Measurements from ENCODE around the gene MACO1.

MACO1 gene

GRCh38 chr1:25524568-25525360, 94.1 kb downstream of the MACO1 start:
- no peak for DNase-seq (ENCODE audit: low read depth)

- no peak for DNase-seq (ENCODE audit: low read depth)
Measured at GRCh38 chr1:25525361-25525688, 94.6 kb downstream of the MACO1 start.

GRCh38 chr1:25526753-25527152, 96.1 kb downstream of the MACO1 start:
- DNase-seq (ENCODE audit: low read depth), result no peak

- DNase-seq (ENCODE audit: low read depth), result no peak
Measured at GRCh38 chr1:25527226-25527846, 96.6 kb downstream of the MACO1 start.

- no peak for DNase-seq (ENCODE audit: low read depth)
Measured at GRCh38 chr1:25527946-25528595, 97.4 kb downstream of the MACO1 start.

- DNase-seq (ENCODE audit: low read depth), result no peak
Measured at GRCh38 chr1:25528881-25529517, 98.3 kb downstream of the MACO1 start.

- no peak for DNase-seq (ENCODE audit: low read depth)
Measured at GRCh38 chr1:25529518-25530185, 99.0 kb downstream of the MACO1 start.

GRCh38 chr1:25530186-25531081, 99.7 kb downstream of the MACO1 start:
- no peak for DNase-seq (ENCODE audit: low read depth)

GRCh38 chr1:25531082-25531461, 100.4 kb downstream of the MACO1 start:
- no peak for DNase-seq (ENCODE audit: low read depth)

GRCh38 chr1:25532970-25533369, 102.3 kb downstream of the MACO1 start:
- DNase-seq (ENCODE audit: low read depth), result no peak

- no peak for DNase-seq (ENCODE audit: low read depth)
Measured at GRCh38 chr1:25533775-25534409, 103.2 kb downstream of the MACO1 start.

- no peak for DNase-seq (ENCODE audit: low read depth)
Measured at GRCh38 chr1:25534410-25534788, 103.7 kb downstream of the MACO1 start.

GRCh38 chr1:25536124-25536523, 105.4 kb downstream of the MACO1 start:
- no peak for DNase-seq (ENCODE audit: low read depth)

GRCh38 chr1:25537153-25537831, 106.6 kb downstream of the MACO1 start:
- no peak for DNase-seq (ENCODE audit: low read depth)

GRCh38 chr1:25538191-25538767, 107.6 kb downstream of the MACO1 start:
- DNase-seq (ENCODE audit: low read depth), result no peak

- no peak for DNase-seq (ENCODE audit: low read depth)
Measured at GRCh38 chr1:25540750-25541342, 110.1 kb downstream of the MACO1 start.

GRCh38 chr1:25541425-25541824, 110.7 kb downstream of the MACO1 start:
- DNase-seq (ENCODE audit: low read depth), result no peak

- no peak for DNase-seq (ENCODE audit: low read depth)
Measured at GRCh38 chr1:25541889-25542658, 111.4 kb downstream of the MACO1 start.

GRCh38 chr1:25543005-25543424, 112.3 kb downstream of the MACO1 start:
- no peak for DNase-seq (ENCODE audit: low read depth)
